ENCODE data around the gene HELLS.
"Not testable (repeated sequence)": the region's sequence is repeated elsewhere in the genome, so short reads cannot be mapped to it uniquely, and the experiment has no call there.

- TF ChIP-seq CTCF (IDR thresholded peaks at IDR 0.05); ZFX (IDR thresholded peaks at IDR 0.05; ENCODE audit: borderline replicate concordance): not testable (repeated sequence)
These were observed 92.5 kb downstream of the HELLS start for GRCh38 chr10:94638097-94638496.
